Stimulated activated CD8-positive, alpha-beta memory T cell treated with anti-CD3 and anti-CD28 coated beads, Interleukin-7, amount 100 ng/mL, for 48 hours (primary cell): ENCODE measurements around the gene LRRC37A3.
A peak's percentile ranks its signal among the peaks of the same experiment; 100 is the strongest.
"Not testable (repeated sequence)": the region's sequence is repeated elsewhere in the genome, so short reads cannot be mapped to it uniquely, and the experiment has no call there.

Experiments
- DNase-seq, 2 donors: peaks; one replicate each; pipeline ENCODE4 v3.0.0-alpha.2; 2020; ENCODE audit warnings: low read depth in 1 of 2; ENCODE audit errors: extremely low read depth in 1 of 2

The LRRC37A3 gene

GRCh38 chr17:64837018-64837761, 82.1 kb downstream of the LRRC37A3 start:
- DNase-seq, result peak; percentile 79 to 80

GRCh38 chr17:64836623-64837017, 82.7 kb downstream of the LRRC37A3 start:
- DNase-seq, result not testable (repeated sequence)

- DNase-seq, result not testable (repeated sequence)
Measured at GRCh38 chr17:64834060-64834459, 85.2 kb downstream of the LRRC37A3 start.

GRCh38 chr17:64830631-64831040, 88.6 kb downstream of the LRRC37A3 start:
- DNase-seq, result not testable (repeated sequence)

- DNase-seq, result not testable (repeated sequence)
Measured at GRCh38 chr17:64829824-64830630, 89.3 kb downstream of the LRRC37A3 start.

- DNase-seq, result not testable (repeated sequence)
Measured at GRCh38 chr17:64829068-64829467, 90.2 kb downstream of the LRRC37A3 start.

- DNase-seq, result not testable (repeated sequence)
Measured at GRCh38 chr17:64818904-64819303, 100.4 kb downstream of the LRRC37A3 start.

- not testable (repeated sequence) for DNase-seq
Measured at GRCh38 chr17:64815833-64816198, 103.5 kb downstream of the LRRC37A3 start.

- DNase-seq, result not testable (repeated sequence)
Measured at GRCh38 chr17:64814993-64815832, 104.1 kb downstream of the LRRC37A3 start.

GRCh38 chr17:64808178-64808977, 110.9 kb downstream of the LRRC37A3 start:
- peak; percentile 37 to 45 for DNase-seq
